ENCODE results near the gene G6PC3. TPM values are rescaled to one million over a fixed set of nuclear protein-coding genes. Genes with fewer than 3 reads are reported as not detected.

G6PC3 gene
- total RNA-seq, 1 donor from 2014 or later, result 42.4 TPM

- no peak overlapping the region for H3K4me3 ChIP-seq (ENCODE audit: low read depth, low read length)
- no peak for DNase-seq (ENCODE audit: low read depth)
- no peak for TF ChIP-seq CTCF (conservative IDR thresholded peaks at IDR 0.05; ENCODE audit: low read depth, low read length)
These were observed 20.9 kb downstream of the G6PC3 start for GRCh38 chr17:44091200-44091997.

GRCh38 chr17:44092051-44092450, 21.5 kb downstream of the G6PC3 start:
- H3K4me3 ChIP-seq (ENCODE audit: low read depth, low read length), result no peak overlapping the region
- TF ChIP-seq CTCF (conservative IDR thresholded peaks at IDR 0.05; ENCODE audit: low read depth, low read length), result no peak
- no peak for DNase-seq (ENCODE audit: low read depth)

GRCh38 chr17:44093231-44093900, 22.8 kb downstream of the G6PC3 start:
- DNase-seq (ENCODE audit: low read depth), result no peak
- no peak overlapping the region for H3K4me3 ChIP-seq (ENCODE audit: low read depth, low read length)
- no peak for TF ChIP-seq CTCF (conservative IDR thresholded peaks at IDR 0.05; ENCODE audit: low read depth, low read length)

- no peak for TF ChIP-seq CTCF (conservative IDR thresholded peaks at IDR 0.05; ENCODE audit: low read depth, low read length)
- DNase-seq (ENCODE audit: low read depth), result no peak
- H3K4me3 ChIP-seq (ENCODE audit: low read depth, low read length), result no peak overlapping the region
These were observed 24.3 kb downstream of the G6PC3 start for GRCh38 chr17:44094701-44095387.

- H3K4me3 ChIP-seq (ENCODE audit: low read depth, low read length), result no peak overlapping the region
- DNase-seq (ENCODE audit: low read depth), result no peak
- TF ChIP-seq CTCF (conservative IDR thresholded peaks at IDR 0.05; ENCODE audit: low read depth, low read length), result no peak
These were observed 24.8 kb downstream of the G6PC3 start for GRCh38 chr17:44095388-44095646.

- TF ChIP-seq CTCF (conservative IDR thresholded peaks at IDR 0.05; ENCODE audit: low read depth, low read length), result no peak
- no peak for DNase-seq (ENCODE audit: low read depth)
- H3K4me3 ChIP-seq (ENCODE audit: low read depth, low read length), result no peak overlapping the region
These were observed 25.3 kb downstream of the G6PC3 start for GRCh38 chr17:44095647-44096496.

Data from epithelial cell of proximal tubule (primary cell).